OCI-LY7 (cell line): ENCODE data around the gene ITGA7. TPM values are rescaled to one million over a fixed set of nuclear protein-coding genes. Genes with fewer than 3 reads are reported as not detected.
A peak's percentile ranks its signal among the peaks of the same experiment; 100 is the strongest.

ENCODE experiments used
- BruUV-seq: library from RNA; stranded (reverse); fragments of 400-500 nt; replicated peaks from 2 replicates; lab custom pipeline; 2021; lab: Mats Ljungman, UMichigan
- CTCF ChIA-PET: fragments of 300-600 bp; sonication (Branson Sonifier 250); formaldehyde crosslinking; loops from one replicate; lab custom pipeline; 2022; ENCODE audit warnings: antibody characterized with exemption; ENCODE audit not compliant: unreplicated experiment; lab: Charles Lee
- POLR2A ChIA-PET: fragments of 300-600 bp; sonication (Branson Sonifier 250); formaldehyde crosslinking; loops from one replicate; lab custom pipeline; 2022; ENCODE audit warnings: antibody characterized with exemption; lab: Charles Lee
- DNase-seq: peaks from one replicate; pipeline ENCODE4 v3.0.0-alpha.2; 2015; ENCODE audit warnings: low spot score
- H2AFZ ChIP-seq: fragments of 200-600 bp; sonication (generic), shearing (Covaris generic); 2 replicates; pipeline ENCODE4 v1.6.1; 2014; ENCODE audit warnings: mild to moderate bottlenecking, antibody characterized with exemption, low read length, moderate library complexity
- H3K27ac ChIP-seq: fragments of 200-600 bp; sonication (generic); 2 replicates; pipeline ENCODE4 v1.5.1; 2014; ENCODE audit warnings: mixed run types, low read depth, mild to moderate bottlenecking, moderate library complexity, low read length, inconsistent platforms; ENCODE audit not compliant: poor library complexity, severe bottlenecking
- H3K36me3 ChIP-seq: fragments of 200-600 bp; sonication (generic); 2 replicates; pipeline ENCODE4 v1.6.1; 2014; ENCODE audit warnings: mild to moderate bottlenecking, antibody characterized with exemption, low read length, moderate library complexity, mixed read lengths; ENCODE audit not compliant: insufficient read depth
- H3K4me1 ChIP-seq: fragments of 200-600 bp; sonication (generic); 2 replicates; pipeline ENCODE4 v1.5.1; 2014; ENCODE audit warnings: mild to moderate bottlenecking, low read length; ENCODE audit not compliant: insufficient read depth, poor library complexity, severe bottlenecking
- H3K4me2 ChIP-seq: fragments of 200-600 bp; sonication (generic); 2 replicates; pipeline ENCODE4 v1.6.1; 2014; ENCODE audit warnings: mild to moderate bottlenecking, low read length
- H3K4me3 ChIP-seq: fragments of 200-600 bp; sonication (generic); 2 replicates; pipeline ENCODE4 v1.5.1; 2014; ENCODE audit warnings: mild to moderate bottlenecking, low read depth, low read length; ENCODE audit not compliant: poor library complexity, severe bottlenecking
- H3K79me2 ChIP-seq: fragments of 200-600 bp; sonication (generic); 2 replicates; pipeline ENCODE4 v1.6.1; 2016; ENCODE audit warnings: low read depth, mild to moderate bottlenecking, low read length, moderate library complexity, mixed read lengths; ENCODE audit not compliant: insufficient read depth
- H3K9me2 ChIP-seq: fragments of 200-600 bp; sonication (generic); 2 replicates; pipeline ENCODE4 v1.6.1; 2016; ENCODE audit warnings: mild to moderate bottlenecking, low read length, mixed read lengths; ENCODE audit not compliant: insufficient read depth
- H3K9me3 ChIP-seq: fragments of 200-600 bp; sonication (generic); 2 replicates; pipeline ENCODE4 v1.6.1; 2014; ENCODE audit warnings: mild to moderate bottlenecking, mixed run types, low read length, mixed read lengths
- H4K20me1 ChIP-seq: fragments of 200-600 bp; sonication (generic); 2 replicates; pipeline ENCODE4 v1.6.1; 2014; ENCODE audit warnings: mild to moderate bottlenecking, antibody characterized with exemption, low read length, moderate library complexity, mixed read lengths; ENCODE audit not compliant: insufficient read depth
- CTCF ChIP-seq: fragments of 200-600 bp; sonication (generic); conservative IDR thresholded peaks from 2 replicates; pipeline ENCODE4 v1.5.1; 2014; ENCODE audit warnings: mild to moderate bottlenecking, antibody characterized with exemption, low read length, moderate library complexity, mixed read lengths
- EZH2phosphoT487 ChIP-seq: fragments of 200-600 bp; sonication (generic); IDR thresholded peaks from 2 replicates; pipeline ENCODE4 v1.6.1; 2018; ENCODE audit warnings: low read depth, borderline replicate concordance, mild to moderate bottlenecking, mixed run types, antibody characterized with exemption, low read length, moderate library complexity, mixed read lengths
- intact Hi-C: fragments of 100-400 bp; cut with micrococcal nuclease; formaldehyde crosslinking; loops from one replicate; pipeline ENCODE4 v1.10.0; 2022; ENCODE audit not compliant: unreplicated experiment
- total RNA-seq, 2 experiments: library from RNA; depleted of rRNA in 1 of 2; stranded (reverse); fragments of >200 nt in 1 of 2; shearing (Covaris generic) in 1 of 2; gene quantifications; 2 replicates each; pipeline ENCODE4 v1.2.3, GENCODE V29; 2014 to 2022

ITGA7 gene
- total RNA-seq, 2 experiments from 2014 or later = 1.5 to 4.0 TPM

- no TSS peak for BruUV-seq
- H3K9me2 ChIP-seq = no peaks in the 10 kb centered on the region
- no peaks in the 10 kb centered on the region for H3K79me2 ChIP-seq
- H3K27ac ChIP-seq = no peak overlapping the region
- intact Hi-C loops = loop anchor here (10.0 kb wide), 1 partner anchor 660 kb away; the partner anchor contains the start of gene TESPA1
- ChIA-PET CTCF (no interaction called here), POLR2A (no interaction called here)
- TF ChIP-seq CTCF = no peak
- TF ChIP-seq EZH2phosphoT487 = no peak
- H3K4me2 ChIP-seq = no peak overlapping the region
- no peaks in the 10 kb centered on the region for H3K9me3 ChIP-seq
- H3K4me3 ChIP-seq = no peak overlapping the region
- H3K36me3 ChIP-seq = no peaks in the 10 kb centered on the region
- peaks cover 20% of the 10 kb centered on the region for H3K4me1 ChIP-seq
- no peaks in the 10 kb centered on the region for H4K20me1 ChIP-seq
- no peak for DNase-seq
- no peak overlapping the region for H2AFZ ChIP-seq
These were observed 63.1 kb downstream of the ITGA7 start for GRCh38 chr12:55644591-55644990.

- Histone ChIP-seq H3K4me3 (peak overlapping the region; percentile 2), H3K79me2 (no peaks in the 10 kb centered on the region), H2AFZ (peak overlapping the region; percentile 45), H3K36me3 (no peaks in the 10 kb centered on the region), H3K4me2 (peak overlapping the region; percentile 54), H3K27ac (no peak overlapping the region), H3K4me1 (peaks cover 20% of the 10 kb centered on the region), H3K9me3 (no peaks in the 10 kb centered on the region), H4K20me1 (no peaks in the 10 kb centered on the region), H3K9me2 (no peaks in the 10 kb centered on the region)
- peak; percentile 52 for DNase-seq
- intact Hi-C loops = loop anchor here (10.0 kb wide), 1 partner anchor 658 kb away; the partner anchor contains the start of gene TESPA1
- no peak for TF ChIP-seq EZH2phosphoT487
- TF ChIP-seq CTCF = no peak
- ChIA-PET POLR2A (interaction anchor here (1.0 to 1.3 kb wide), 3 partner anchors 14 to 176 kb away, joined by 3 to 5 read pairs (median 3); no protein-coding TSS in a partner anchor), CTCF (no interaction called here)
- no TSS peak for BruUV-seq
These were observed 65.0 kb downstream of the ITGA7 start for GRCh38 chr12:55642669-55643068.

GRCh38 chr12:55642267-55642666, 65.4 kb downstream of the ITGA7 start:
- BruUV-seq = no TSS peak
- H4K20me1 ChIP-seq = no peaks in the 10 kb centered on the region
- peak overlapping the region; percentile 2 for H3K4me3 ChIP-seq
- H3K27ac ChIP-seq = no peak overlapping the region
- ChIA-PET POLR2A (interaction anchor here (1.0 to 1.3 kb wide), 3 partner anchors 15 to 175 kb away, joined by 3 to 5 read pairs (median 3); no protein-coding TSS in a partner anchor), CTCF (no interaction called here)
- TF ChIP-seq CTCF = no peak
- H2AFZ ChIP-seq = peak overlapping the region; percentile 45; the same call in 1 of the 2 replicates
- H3K9me3 ChIP-seq = no peaks in the 10 kb centered on the region
- peaks cover 20% of the 10 kb centered on the region for H3K4me1 ChIP-seq
- no peaks in the 10 kb centered on the region for H3K79me2 ChIP-seq
- H3K4me2 ChIP-seq = peak overlapping the region; percentile 54
- H3K36me3 ChIP-seq = no peaks in the 10 kb centered on the region
- intact Hi-C loops = loop anchor here (10.0 kb wide), 1 partner anchor 657 kb away; the partner anchor contains the start of gene TESPA1
- no peaks in the 10 kb centered on the region for H3K9me2 ChIP-seq
- peak; percentile 35 for DNase-seq
